GM19324 (cell line): ENCODE data around the gene COL5A1.
"Not testable (repeated sequence)": the region's sequence is repeated elsewhere in the genome, so short reads cannot be mapped to it uniquely, and the experiment has no call there.

Experiments
- ATAC-seq: cut with Tn5 transposase; IDR thresholded peaks from one replicate; pipeline ENCODE4 v1.9.1; 2021; ENCODE audit warnings: mild to moderate bottlenecking, moderate library complexity; ENCODE audit not compliant: unreplicated experiment, low FRiP score

The COL5A1 gene

DNA sequence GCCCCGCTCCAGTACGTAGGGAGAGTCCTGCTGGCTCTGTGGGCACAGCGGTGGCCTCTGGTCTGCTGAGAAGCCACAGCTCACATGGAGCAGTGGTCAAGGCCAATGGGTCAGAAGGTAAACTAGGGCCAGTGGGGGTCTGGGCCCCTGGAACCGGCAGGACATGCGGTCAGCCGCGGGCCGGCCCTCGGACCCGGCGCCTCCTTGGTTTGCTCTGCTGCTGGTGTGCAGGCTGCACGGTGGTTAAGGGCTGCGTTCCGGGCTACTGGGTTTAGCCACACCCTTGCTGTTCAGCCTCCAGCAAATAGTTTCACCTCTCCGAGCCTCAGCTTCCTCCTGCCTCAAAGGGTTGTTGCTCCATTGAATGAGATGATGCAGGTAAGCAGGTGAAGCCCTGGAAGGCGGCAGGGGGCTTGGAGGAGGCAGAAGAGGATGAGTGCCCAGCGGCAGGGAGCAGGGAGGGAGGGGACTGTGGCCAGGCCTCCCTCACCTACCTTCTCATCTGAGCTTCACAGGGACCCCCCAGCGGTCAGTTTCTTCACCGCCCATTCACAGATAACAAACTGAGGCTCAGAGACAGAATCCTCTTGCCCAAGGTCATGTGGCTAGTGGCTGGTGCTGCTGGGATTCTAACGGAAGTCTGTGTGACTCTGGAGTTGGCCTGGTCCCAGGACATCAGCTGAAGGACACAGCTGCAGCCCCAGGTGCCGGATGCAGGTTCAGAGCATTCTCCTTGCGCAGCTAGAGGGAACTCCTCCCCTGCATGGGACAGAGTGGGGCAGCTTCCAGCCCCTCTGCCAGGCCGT, 3.7 kb upstream of the COL5A1 start:
- no peak for ATAC-seq

DNA sequence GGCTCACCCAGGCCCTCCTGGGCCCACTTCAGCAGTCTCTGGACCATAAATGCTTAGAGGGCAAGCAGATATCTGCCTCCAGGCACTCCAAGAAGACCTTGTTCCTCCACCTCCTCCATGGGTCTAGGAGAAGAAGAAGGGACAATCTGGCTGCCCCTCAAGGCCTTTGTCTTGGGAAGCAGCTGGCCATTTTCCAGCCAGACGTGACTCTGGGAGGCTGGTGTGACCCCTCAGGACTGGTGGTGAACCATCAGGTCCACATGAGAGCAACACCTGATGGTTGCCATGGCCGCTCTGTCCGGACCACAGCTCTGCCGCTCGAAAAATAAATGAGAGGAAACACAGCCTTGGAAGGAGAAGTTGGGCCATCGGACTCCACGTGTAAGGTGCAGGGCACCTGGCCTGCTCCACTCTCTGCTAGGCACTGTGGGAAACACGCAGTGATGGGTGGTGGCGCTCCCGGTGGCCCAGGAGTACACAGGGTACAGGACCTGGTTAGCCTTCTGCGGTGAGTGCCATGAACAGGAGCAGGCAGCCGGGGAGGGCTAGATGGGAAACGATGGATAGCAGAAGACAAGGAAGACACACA, 3.0 kb upstream of the COL5A1 start:
- ATAC-seq: no peak

DNA sequence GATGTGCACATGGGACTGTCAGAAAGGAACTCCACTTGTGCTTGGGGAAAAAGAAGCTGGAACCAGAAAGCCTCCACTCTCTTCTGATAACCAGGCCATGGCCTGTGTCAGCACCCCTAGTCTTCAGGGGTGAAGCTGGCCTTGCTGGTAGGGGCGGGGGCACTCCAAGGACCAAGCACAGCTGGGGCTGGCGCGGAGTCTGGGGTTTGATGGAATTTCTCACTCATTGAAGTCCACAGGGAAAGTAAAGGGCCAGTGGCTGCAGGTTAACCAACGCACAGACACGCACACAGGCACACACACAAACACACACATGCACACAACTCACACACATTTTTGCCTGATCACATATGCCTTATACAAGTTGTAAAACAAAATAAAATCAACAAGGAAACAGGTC, 1.6 kb upstream of the COL5A1 start:
- no peak for ATAC-seq

DNA sequence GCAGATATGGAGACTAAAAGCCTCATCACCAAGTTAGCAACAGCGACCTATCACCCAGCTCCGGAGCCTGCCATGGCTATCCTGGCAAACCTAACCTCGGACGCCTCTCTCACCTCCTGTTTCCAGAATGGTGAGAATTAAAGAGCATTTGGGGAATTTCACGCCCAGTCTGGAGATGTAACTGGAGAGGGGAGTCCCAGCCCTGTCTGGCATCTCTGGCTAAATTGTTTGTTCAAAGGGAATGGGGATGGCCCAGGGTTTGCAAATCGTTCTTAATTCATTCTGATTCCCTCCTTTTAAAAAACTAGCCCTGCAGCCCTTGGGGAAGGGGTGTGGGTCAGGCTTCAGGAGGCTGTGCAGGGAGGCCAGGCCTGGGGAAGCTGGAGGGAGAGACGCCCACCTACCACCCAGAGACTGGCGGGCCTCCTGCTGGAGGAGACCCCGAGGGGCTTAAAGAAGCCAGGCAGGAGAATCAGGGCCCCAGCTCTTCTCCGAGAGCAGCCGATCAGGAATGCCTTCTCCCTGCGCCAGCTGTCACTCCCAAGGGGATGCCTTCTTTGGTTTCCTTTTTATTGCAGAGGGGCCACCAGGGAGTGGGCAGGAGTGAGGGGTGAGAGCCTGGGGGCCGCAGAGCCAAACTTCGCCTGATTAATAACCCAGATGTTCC, 964 bp upstream of the COL5A1 start:
- no peak for ATAC-seq

DNA sequence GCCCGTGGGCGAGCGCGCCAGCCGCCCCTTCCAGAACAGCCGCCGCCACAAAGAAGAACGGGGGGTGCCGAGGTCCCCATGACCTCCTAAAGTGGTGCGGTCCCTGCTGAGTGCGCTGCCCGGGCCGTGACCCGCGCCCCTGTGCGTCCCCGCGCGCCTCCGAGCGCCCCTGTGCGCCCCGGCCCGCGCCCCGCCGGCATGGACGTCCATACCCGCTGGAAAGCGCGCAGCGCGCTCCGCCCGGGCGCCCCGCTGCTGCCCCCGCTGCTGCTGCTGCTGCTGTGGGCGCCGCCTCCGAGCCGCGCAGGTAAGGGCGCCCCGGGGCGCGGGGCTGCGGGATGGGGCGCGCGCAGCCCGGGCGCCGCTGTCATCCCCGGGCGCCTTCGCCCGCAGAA, 384 bp downstream of the COL5A1 start:
- ATAC-seq: no peak

DNA sequence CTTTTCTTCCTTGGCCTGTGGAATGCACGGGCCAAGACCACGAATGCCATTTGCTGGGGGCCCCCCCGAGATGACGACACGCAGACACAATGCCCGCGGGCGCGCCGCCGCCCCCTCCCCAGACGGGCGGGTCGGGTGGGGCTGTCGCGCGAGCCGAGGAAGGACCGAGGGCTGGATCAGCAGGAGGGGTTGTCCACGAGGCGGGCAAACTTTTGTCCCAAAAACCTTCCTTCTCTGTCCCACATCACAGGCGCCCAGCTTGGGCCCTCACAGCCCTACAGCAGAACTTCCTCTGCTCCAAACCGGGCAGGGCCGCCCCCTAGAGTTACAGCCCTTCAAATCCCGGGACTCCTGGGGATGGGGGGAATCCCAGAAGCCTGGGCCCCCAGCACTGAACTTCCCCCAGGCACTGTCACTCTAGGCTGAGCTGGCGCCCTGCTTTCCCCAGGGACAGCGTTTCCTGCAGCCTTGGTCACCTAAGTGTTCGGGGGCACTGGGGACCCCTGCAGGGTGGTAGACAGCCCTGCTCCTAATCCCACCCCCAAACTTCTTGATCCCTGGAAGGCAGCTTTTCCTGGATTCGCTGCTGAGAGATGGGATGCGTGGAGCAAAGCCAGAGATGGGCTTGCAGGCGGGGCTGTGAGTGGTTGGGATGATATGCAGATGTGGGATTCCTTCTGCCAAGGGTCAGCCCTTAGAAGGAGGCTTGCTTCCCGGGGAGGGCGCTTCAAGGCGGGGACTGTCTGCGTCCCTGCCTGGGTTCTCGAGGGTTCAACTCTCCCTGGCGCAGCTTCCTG, 980 bp downstream of the COL5A1 start:
- no peak for ATAC-seq

DNA sequence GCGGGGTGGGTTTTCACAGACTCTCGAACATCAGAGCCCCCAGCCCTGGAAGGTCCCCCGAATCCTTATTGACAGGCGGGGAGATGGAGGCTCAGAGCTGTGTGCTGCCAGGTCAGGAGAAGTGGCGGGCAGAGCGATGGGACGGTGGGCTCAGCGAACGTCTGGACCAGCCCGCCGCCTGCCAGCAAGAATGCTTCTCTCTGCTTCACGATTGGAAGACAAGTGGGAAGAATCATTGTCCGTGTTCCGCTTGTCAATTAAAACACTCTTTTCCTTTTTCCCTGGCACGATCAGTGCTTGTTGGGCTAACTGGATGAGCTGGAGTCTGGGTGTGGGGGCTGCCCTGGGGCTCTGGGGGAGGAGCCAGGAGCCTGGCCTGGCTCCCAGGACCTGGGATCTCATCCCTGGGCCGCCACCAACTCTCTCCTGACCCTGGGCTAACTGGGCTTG, 1.6 kb downstream of the COL5A1 start:
- no peak for ATAC-seq

DNA sequence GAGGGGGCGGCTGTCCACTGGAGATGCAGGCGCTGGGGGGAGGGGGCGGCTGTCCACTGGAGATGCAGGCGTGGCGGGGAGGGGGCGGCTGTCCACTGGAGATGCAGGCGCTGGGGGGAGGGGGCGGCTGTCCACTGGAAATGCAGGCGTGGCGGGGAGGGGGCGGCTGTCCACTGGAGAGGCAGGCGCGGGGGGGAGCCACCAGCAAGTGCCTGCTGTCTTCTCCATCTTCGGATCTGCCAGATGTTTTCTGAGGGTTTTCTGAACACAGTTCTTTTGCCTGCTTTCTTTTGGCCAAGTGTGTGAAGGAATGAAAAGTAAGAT, 2.8 kb downstream of the COL5A1 start:
- ATAC-seq: not testable (repeated sequence)

DNA sequence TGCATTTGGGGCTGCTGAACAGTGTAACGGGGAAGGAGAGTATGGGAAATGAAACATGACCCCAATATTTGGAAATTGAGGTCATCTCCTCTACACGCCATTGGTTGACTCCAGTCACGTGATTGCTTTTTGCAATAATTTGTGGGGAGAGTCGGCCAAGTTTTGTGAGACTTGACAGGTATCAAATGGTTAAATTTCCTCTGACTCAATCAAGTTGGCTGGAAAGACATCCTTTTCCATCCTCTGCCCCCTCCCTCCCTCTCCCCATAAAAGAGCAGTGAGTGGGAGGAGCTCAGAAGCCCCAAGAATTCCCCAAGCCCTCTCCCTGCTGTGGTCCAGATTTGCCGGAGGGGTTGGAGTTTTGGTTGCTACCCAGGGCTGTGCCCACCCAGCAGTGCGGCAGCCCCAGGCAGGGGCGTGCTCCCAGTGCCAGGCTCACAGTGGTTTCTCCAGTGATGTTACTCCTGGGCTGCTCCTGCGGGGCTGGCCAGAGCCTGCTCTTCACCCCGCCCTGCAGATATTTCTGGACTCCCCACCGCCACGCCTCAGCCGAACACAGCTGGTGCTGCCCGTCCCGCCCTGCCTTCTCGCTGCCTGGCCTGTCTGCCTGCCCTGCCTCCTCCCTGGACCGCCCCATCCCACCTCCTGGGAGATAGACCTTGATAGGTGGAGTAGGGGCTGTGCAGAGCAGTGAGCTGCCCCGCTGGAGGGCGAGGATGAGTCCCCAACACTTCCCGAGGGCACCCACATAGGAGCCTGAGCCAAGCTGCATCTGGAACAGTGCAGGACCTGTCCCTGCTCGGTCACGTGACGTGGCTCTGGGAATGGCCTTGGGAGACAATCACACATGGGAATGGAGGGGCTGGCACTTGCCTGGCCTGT, 3.4 kb downstream of the COL5A1 start:
- ATAC-seq: no peak

DNA sequence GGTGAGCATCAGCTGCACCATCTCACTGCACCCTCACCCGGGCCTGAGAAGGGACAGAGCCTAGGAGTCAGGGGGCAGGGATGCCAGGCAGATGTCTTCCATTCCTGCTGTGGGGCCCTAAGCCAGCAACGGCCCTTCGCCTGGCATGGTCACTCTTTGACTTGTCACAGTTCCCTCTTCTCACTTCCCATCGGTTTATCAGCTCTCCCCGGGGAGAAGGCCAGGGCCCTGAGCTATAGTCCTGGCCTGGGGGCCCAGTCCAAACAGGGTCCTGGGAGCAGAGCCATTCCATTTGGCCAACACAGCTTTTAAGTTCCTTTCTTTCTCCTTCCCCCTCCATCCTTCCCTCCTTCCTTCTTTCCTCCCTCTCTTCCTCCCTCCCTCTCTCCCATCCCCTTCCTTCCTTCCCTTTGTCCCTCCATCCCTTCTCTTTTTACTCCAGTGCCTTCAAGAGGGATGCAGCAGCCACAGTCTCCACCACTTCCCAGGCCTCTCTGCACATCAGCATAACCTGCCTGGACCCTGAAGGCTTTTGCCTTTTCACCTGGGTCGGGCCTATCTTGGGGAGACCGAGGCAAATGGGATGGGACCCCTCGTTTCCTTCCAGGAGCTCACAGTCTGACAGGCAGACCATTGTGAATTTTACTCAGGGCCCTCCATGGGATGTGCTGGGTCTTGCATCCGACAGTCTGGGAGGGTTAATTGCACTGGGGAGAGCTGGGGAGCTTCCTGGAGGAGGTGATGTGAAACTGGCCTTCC, 4.2 kb downstream of the COL5A1 start:
- no peak for ATAC-seq

DNA sequence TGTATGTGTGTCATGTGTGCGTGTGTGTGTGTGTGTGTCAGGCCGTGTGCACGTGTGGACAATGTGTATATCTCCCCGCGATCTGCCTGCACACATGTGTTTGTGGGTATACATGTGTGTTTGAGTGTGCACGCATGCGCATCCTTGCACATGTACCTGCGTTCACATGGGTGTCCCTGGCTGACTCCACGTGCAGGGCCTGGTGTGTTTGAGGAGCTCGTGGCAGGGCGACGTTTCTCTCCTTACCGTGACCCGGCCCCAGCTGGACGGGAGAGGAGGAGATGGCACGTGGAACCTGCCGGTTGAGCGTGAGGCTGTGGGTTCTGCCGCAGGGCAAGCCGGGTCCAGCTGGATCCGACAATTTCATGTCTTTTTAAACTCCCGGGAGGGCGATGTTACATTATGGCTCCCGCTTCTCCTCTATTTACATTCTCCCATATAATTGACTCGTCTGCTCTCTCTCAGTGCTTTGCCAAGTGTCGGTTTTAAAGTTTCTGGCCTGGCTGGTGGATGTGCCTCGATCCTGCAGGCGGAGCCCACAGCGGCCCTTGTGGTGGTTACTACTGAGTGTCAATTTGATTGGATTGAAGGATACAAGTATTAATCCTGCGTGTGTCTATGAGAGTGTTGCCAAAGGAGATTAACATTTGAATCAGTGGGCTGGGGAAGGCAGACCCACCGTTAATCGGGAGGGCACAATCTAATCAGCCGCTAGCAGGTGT, 5.9 kb downstream of the COL5A1 start:
- ATAC-seq: no peak

DNA sequence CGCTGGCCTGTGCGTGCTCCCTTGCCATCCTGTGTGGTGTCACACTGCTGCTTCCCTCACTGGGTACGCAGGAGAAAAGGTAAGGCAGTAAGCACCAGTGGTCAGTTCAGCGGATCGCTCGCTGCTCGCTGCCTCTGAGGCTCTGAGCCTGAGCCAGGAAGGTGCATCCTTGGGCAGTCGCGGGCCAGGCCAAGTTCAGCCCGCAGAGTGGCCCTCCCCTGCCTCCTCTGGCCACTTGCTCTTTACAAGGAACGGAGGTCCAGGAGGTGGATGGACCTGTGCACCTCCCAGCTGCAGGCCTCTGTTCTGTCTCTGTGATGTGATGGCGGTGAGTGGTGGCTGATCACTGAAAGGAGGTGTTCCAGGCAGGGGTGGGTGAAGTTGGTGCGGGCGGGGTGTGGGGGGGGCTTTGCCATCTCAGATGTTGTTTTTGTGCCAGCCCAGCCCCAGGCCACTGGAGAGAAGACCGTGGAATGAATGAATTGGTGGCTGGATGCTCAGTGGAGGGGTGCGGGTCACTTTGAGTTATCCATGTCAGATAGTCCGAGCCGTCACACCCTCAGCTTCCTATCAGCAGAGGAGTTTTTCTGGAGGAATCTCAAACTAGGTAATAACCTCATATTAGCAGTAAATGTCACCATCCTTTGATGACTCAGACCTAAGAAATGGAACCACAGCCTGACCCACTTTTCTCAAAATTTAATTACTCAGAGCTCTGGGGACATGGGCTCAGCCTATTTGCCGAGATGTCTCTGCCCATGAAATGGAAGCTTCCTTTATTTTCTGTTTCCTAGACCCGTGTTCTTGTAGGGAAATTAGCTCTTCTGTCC, 7.3 kb downstream of the COL5A1 start:
- no peak for ATAC-seq

DNA sequence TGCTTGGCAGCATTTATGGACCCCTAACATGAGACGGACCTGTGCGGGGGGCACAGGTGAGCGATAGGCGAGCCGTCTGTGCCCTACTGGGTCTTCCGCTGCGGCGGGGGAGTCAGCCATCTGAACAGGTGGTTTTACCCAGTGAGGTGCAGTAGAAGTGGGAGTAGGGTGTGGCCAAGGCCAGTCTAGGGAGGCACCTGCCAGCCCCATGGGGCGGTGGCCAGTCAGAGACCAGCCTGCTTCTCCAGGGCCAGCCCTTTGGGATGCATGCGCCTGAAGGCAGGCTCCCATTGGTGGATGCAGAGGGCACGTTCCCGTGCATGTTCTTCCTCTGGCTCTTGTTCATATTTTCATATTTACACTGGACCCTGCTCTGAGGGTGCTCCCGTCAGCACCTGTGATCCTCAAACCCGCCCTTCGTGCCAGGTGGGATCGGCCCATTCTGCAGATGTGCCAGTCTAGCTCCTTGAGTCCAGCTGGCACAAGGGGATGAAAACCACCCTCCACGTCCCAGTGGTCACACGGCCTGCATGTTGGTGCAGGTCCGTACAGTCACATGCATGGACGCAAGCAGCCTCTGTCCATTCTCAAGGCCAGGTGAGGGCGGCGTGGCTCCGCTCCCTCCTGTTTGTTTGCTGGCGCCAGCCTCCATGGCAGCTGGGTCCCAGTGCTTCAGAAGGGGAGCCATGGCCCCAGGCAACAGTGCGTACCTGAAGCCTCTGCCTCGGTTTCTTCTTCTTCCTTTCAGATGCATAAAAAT, 9.0 kb downstream of the COL5A1 start:
- ATAC-seq: no peak

DNA sequence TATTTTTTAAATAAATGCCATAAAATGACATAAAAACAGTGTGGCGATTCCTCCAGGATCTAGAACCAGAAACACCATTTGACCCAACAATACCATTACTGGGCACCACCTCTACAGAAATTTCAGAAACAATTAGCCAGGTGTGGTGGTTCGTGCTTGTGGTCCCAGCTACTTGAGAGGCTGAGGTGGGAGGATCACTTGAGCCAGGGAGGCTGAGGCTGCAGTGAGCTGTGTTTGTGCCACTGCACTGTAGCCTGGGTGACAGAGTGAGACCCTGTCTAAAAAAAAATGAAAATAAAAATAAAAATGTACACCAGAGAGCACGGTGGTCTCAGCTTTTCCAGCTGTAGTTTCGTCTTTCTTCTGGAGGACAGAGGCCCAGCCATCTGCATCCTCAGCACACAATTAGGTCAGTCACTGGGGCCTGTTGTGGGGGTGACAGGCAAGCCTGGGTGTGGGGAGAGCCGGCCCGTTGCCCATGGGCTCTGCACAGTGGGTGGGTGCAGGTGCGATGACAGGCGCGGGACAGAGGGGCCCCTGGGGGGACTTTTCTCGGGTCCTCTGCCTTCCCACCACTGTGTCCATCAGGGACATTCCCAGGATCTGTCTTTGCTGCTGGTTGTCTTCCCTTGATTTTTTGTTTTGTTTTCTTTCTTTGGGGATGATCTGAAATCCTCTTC, 9.8 kb downstream of the COL5A1 start:
- no peak for ATAC-seq

DNA sequence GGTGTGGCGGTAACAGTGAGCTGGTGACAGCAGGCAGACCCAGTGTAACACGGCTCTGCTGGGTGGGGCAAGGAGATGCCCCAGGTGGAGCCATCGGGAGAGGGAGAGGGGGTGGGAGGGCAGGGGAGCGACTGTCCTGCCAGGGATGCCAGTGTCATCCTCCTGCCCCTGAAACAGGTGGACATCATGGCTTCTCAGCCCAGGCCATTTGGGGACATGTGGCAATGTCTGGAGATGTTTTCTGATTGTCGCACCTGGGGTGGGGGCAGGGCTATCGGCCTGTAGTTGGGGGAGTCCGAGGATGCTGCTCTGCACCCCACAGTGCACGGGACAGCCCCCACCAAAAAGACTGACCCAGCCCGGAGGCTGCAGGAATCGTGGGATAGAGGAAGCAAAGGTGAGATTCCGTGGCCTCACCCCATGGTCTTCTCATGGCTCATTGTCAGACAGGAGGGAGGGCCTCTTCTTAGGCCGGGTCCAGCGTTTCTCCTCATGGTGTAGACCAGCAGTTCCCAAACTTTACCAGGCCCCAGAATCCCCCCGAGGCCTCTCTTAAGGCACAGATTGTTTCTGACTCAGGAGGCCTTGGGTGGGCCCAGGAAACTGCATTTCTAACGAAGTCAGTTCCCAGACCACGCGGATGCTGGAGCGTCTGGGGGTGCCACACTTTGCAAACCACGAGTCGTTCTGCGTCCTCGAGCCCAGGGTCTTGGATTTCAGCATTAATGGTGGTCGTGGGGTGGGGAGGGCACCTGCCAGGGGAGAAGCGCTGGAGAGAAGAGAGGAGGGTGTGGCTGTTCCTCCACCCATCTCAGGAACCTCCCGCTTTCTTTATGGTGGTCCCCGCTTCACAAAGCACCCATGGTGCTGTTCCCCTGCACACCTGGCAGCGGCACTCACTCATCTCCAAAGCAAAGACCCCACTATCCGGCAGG, 11.0 kb downstream of the COL5A1 start:
- no peak for ATAC-seq
